GM18505 (cell line): ENCODE measurements around the gene TRMT2A.

Experiments
- ATAC-seq: cut with Tn5 transposase; IDR thresholded peaks from one replicate; pipeline ENCODE4 v1.9.1; 2021; ENCODE audit not compliant: unreplicated experiment
- POLR2A ChIP-seq: IDR thresholded peaks from 4 replicates; pipeline ENCODE4 v1.6.1; 2011; ENCODE audit warnings: borderline replicate concordance; ENCODE audit not compliant: insufficient read depth, insufficient read length; ENCODE audit errors: extremely low read depth

Gene TRMT2A

GRCh38 chr22:20135806-20136602 is 19.0 kb upstream of the TRMT2A start:
- TF ChIP-seq POLR2A, result no peak
- ATAC-seq, result no peak

GRCh38 chr22:20135265-20135664 is 18.2 kb upstream of the TRMT2A start:
- ATAC-seq, result no peak
- no peak for TF ChIP-seq POLR2A

GRCh38 chr22:20133930-20134549 is 17.0 kb upstream of the TRMT2A start:
- ATAC-seq, result no peak
- TF ChIP-seq POLR2A, result no peak

GRCh38 chr22:20132686-20133246 is 15.7 kb upstream of the TRMT2A start:
- no peak for ATAC-seq
- no peak for TF ChIP-seq POLR2A

GRCh38 chr22:20131859-20132685 is 15.0 kb upstream of the TRMT2A start:
- peak; percentile 7 for ATAC-seq
- no peak for TF ChIP-seq POLR2A

- no peak for TF ChIP-seq POLR2A
- ATAC-seq, result peak; percentile 48
Observed at GRCh38 chr22:20131597-20131858, 14.5 kb upstream of the TRMT2A start, which contains the start of gene ZDHHC8. ZDHHC8 (plus strand) TSS chr22:20131804; CDS start chr22:20131948, 144 bp downstream.

- peak; percentile 61 for ATAC-seq
- TF ChIP-seq POLR2A, result no peak
Observed at GRCh38 chr22:20130731-20131596, 13.9 kb upstream of the TRMT2A start.

GRCh38 chr22:20130319-20130718 is 13.3 kb upstream of the TRMT2A start:
- no peak for ATAC-seq
- TF ChIP-seq POLR2A, result no peak

GRCh38 chr22:20129747-20130014 is 12.7 kb upstream of the TRMT2A start:
- no peak for ATAC-seq
- TF ChIP-seq POLR2A, result no peak

- no peak for TF ChIP-seq POLR2A
- no peak for ATAC-seq
Observed at GRCh38 chr22:20128902-20129746, 12.1 kb upstream of the TRMT2A start.

- TF ChIP-seq POLR2A, result no peak
- no peak for ATAC-seq
Observed at GRCh38 chr22:20128619-20128901, 11.5 kb upstream of the TRMT2A start.
